NCI-H2171 (cell line): ENCODE measurements around the gene KCNMB1.

ENCODE experiments used
- DNase-seq: peaks from one replicate; lab custom pipeline; 2025; lab: John Stamatoyannopoulos, UW

Gene KCNMB1

DNA sequence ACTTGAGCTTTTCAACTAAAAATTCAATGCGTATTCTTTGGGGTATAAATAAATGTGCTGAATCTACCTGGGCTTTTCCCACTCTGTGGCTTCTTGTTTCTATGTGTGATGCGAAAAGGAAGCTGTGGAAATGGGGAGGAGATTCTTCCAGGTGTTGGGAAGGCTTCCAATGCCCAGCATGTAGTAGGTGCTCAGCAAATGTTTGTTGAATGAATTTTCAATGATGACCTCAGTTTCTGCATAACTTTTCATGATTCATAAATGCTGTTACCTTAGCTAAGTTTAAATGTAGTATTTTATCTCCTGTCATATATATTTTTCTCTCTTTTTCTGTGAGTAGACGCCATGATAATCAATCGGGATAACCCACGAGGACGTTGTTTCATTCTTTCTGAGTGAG is 25.6 kb upstream of the KCNMB1 start:
- DNase-seq, result no peak

DNA sequence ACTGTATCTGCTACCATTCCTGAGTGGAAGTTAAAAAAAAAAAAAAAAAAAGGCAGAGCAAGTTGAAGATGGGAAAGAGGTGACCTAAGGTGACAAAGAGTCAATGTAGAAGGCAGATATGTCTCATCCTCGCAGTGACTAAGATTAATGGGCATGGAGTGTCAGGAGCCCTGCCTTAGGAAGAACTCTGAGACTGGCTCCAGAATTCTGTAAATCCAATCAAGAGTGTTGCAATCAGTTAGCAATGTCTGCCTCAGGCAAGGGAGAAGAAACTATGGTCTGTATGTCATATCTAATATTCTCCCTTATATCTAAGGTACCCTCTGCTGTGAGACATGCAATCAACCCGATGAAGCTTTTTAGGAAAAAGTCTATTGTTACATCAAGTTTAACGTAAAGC is 24.7 kb upstream of the KCNMB1 start:
- no peak for DNase-seq

DNA sequence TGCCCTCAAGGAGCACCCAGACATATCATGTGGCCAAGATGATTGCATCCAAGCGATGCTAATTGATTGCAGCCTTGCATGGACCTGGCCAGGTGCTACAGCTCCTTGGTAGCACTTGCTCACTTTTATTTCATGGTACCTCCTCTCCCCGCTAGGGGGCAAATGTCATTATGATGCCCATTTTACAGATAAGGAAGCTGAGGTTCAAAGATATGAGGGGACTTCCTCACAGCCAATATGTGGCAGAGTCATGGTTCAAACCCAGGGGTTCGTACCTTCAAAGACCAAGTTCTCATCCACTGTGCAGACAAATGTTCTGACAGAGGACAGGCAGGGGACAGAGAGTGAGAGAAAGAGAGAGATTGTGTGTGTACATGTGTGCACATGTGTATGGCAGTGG is 21.9 kb upstream of the KCNMB1 start:
- DNase-seq, result no peak

DNA sequence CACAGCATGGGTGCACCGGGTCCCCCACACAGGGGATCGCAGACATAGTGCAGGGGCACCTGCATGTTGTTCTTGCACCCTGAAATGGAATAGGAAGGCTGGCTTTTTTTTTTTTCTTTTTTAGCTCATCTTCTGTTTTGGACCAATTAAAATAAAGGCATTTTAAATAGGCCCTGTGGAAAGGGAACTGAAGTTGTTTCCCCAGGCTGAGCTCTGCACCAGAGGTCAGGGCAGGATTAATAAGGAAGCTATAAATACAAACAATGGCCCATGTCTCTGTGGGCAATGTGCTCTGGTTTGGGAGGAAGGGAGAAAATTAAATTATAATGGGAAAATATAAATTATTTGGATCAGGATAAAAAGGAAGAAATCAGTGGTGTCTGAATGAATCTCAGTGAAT is 21.2 kb upstream of the KCNMB1 start:
- DNase-seq, result no peak

DNA sequence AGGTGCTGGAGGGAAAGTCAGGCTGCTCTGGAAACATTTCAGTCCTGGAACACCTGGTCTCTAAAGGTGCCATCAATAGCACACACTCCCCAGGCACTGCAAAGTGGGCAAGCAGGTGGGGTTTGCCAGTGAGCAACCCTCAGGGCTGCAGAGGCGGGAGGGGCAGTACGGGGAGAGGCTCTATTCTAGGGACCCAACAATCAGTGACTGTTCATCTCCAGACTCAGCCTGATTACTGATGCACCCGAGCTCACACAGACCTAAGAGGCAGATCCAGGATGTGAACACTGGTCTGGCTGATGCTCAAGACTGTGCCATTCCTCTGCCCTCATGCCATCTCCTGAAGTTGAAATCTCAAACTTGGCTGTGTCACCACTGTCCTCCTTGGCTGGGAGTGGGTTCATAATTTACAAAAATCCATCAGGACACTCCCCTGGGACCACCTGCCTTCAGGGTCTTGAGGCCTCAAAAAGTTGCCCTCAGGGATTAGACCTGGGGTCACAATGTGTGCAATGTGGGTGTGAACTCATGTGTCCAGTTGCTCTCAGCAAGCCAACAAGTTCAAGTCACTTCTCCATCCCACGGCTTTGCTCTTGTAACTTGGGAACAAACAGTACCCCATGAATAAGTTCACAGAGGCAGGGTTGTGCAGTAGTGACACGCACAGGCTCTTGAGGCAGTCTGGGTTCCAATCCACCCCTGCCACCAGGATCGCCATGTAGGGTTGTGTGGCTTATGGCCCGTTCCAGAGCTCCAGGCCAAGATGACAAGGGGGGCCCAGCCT is 19.9 kb upstream of the KCNMB1 start:
- no peak for DNase-seq

DNA sequence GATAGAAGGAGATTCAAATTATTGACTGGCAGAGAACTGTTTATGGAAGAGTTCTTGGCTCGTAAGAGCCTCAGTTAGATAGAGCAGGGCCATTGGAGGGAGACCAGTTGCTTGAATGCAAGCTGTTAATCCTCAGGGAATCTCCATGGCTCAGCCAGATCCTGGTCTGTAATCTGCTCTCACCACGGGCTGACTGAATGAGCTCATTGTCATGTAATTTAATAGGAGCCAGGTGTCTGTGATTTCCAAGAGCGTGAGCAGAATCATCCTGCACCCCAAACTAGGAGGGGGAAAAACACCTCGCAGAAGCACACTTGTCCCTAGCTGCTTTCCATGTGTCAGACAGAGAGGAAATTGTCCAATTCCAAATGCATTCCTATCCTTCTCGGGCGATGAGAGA is 19.1 kb upstream of the KCNMB1 start:
- peak; percentile 76 for DNase-seq

DNA sequence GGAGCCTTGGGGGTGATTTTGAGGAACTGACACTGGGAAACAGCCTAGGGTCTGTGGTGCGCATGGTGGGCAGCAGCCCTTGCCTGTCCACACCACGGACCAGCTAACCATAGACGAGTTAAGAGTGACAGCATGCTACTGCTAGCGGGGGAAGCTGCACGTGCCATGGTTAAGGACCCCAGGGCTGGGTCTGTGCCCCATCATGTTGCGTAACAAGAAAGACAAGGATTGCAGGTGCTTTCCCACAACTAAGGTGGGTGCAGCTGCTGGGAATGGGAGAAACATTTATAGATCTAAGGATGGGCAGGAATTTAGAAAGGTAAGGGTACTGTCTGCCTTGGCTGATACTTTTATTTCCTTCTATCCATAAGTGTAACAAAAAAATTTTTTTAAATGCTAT is 17.9 kb upstream of the KCNMB1 start:
- no peak for DNase-seq

DNA sequence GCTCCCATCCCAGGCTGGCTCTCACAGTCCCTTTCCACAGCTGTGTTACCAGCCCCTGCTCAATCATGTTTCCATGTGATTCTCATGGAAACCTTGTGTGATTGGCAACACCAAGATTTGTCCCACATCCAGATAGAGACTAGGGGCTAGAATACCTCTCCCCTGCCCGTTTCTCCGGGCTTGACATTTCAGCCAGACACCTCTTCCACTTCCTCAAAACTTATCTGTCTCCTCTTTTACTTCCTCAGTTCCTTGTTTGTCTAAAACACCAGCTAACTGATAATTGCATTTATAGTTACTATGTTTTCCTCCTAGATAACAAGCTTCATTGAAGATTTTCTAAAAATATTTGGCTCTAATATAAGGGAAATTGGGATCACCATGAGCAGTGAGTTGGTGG is 16.6 kb upstream of the KCNMB1 start:
- DNase-seq, result no peak

DNA sequence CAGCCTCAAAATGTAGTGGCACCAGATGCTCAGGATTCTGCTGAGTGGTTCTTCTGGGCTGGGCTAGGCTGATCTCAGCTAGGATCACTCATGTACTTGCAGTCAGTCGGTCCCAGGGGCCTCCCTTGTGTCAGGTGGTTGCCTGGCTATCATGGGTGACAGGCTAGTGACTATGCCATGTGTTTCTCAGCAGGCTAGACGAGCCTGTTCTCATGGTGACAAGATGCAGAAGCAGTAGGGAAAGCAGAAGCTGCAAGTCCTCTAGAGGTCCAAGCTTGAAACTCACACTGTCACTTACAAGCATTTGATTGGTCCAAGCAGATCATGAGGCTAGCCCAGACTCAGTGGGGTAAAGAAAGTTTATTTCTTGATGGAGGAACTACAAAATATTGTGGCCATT is 15.2 kb upstream of the KCNMB1 start:
- DNase-seq, result no peak

DNA sequence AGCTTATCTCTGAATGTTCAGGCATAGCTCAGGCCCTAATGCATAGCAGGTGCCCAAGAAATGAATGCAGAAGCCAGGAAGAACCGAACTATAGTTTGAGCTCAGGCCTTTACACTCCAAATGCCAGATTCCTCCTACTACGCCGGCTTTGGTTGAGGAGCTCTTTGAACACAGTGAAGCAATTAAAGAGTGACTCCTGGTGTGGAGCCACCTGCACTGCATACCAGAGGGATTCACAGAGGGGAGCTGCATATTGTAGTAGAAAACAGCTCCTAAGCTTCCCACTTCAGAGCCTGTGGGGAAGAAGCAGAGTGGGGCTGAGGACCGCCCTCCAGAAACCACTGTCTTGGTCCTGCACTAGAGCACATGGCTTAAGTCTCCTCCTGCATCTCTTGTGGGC is 14.5 kb upstream of the KCNMB1 start:
- DNase-seq, result no peak

DNA sequence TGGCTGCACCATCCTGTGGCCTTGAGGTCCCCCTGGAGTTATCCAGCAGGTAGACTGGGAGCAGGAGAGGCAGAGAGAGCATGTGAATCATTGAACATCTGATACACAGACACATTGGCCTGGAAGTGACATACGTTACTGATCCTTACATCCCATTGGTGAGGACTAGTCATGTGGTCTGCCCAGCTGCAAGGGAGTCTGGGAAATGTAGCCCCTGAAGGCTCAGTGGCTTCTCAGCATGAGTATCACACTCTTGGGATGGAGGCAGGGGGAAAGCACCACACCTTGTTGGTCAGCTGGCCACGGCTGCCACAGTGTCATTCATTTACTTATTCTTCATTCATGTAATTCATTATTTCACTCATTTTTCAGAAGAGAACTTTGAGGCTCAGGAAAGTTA is 13.3 kb upstream of the KCNMB1 start:
- no peak for DNase-seq

DNA sequence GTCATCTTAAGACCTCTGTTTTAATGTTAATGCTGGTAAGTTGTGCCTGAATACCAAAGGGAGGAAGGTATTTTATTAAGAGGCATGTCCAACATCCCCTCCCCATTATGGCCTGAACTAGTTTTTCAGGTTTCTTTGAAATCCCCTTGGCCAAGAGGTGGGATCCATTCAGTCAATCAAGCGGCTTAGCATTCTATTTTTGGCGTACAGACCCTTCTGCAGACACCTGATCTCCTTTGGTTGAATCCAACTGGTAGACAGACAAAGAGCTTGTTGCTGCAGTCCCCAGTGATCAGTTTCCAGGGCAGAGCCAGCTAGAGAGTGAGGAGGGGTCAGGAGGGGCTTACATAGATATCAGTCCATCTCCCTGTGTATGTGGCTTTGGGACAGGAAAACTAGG is 7.9 kb upstream of the KCNMB1 start:
- no peak for DNase-seq

DNA sequence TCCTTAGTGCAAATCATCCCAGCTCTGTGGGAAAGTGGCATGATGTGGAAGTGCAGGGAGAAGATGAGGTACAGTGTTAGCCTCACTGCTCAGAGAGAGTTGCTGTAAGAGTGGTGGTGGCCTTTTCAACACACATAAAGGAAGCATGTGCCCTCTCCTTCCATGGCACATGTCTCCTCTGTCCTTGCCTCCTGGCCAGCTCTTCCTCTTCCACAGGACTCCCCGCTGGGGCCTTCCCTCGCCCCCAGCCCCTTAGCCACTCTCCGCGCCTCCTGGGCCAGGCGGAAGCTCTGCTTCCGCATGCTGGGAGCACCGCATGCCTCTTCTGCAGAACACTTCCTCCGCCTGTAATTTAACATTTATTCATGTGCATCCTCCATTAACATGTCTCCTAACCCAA is 4.8 kb upstream of the KCNMB1 start:
- DNase-seq, result no peak

DNA sequence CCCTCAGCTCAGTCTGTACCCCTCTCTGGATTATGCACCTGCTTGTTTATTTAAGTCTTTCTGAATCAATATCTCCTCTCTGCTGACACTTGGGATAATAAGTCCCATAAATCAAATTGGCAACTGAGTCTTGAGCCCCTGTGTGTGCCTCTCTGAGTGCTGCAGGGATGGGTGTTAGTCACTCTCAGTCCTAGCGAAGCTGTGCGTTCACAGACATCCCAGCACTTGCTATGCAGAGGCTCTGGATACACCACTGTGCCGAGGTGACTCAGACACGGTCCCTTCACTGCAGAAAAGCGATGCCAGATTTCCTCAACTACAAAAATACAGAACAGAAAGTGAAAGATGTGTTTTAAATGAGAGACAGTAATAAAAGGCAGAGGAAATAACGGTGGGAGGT is 4.1 kb upstream of the KCNMB1 start:
- no peak for DNase-seq

DNA sequence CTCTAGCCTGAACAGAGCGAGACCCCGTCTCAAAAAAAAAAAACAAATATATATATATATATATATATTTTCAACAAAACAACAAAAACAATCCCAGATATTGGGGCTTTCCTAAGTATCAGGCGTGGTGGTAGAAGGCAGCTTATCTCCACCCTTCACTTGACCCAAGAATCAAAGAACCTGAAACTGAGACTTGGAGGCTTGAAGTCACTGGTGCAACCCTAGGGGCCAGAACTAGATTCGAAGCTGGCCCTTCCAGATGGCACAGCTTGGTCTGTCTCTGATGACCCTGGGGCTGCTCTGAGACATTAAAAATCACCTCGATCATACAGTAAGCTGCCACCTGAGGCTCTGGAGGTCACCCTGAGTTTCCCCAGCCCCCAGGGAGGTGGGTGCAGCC is 1.3 kb upstream of the KCNMB1 start:
- DNase-seq, result no peak

DNA sequence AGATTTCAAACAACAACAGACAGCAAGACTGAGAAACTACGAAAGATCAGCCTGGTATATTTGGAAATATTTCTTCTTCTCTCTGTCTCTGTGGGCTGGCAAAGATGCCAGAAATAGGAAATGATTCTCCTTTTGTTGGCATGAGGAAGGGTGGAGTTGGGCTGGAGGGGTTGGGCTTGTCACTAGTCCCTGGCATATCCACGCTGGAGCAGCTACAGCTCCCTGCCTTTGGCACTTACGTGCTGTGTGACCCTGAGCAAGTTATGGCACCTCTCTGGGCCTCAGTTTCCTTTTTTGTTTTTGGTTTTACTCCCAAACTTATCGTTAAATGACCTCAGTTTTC is 354 bp upstream of the KCNMB1 start:
- no peak for DNase-seq

DNA sequence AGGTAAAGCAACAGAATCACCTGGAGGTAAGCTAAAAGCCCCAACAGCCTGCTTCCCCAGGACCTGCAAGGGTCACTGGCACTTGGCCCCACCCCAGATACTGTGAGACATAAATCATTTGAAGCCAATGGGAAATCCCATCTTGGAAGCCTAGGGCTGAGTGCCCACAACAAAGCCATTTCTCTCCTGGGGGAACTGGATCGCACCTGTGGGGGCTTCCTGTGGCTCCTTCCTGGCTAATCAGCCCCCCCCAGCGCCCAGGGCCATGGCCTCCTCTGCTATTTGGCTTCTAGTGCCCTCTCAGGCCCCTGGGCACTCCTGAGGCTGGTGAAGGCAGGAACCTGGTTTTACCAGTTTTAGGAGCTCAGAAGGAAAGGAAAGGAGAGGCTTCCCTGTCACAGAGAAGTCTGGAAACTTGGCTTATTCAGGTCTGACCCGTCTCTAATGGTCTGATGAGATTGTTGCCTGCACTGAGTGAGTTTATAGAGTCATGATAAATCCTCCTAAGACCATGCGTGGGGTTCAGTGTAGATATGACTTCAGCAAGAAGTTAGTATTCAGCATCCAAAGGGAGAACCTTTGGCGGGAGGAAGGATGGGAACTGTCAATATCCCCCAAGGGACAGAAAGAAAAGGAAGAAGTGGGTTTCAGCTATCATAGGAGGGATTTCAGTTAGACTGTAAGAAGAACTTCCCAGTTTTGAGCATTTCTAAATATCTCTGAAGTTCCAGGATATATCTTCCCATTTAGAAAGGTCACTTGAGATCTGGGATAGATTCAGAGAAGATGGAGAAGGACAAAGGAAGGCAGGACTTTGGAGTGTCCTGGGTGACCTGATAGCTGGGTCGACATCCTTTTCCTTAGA is 1.2 kb downstream of the KCNMB1 start:
- DNase-seq, result no peak

DNA sequence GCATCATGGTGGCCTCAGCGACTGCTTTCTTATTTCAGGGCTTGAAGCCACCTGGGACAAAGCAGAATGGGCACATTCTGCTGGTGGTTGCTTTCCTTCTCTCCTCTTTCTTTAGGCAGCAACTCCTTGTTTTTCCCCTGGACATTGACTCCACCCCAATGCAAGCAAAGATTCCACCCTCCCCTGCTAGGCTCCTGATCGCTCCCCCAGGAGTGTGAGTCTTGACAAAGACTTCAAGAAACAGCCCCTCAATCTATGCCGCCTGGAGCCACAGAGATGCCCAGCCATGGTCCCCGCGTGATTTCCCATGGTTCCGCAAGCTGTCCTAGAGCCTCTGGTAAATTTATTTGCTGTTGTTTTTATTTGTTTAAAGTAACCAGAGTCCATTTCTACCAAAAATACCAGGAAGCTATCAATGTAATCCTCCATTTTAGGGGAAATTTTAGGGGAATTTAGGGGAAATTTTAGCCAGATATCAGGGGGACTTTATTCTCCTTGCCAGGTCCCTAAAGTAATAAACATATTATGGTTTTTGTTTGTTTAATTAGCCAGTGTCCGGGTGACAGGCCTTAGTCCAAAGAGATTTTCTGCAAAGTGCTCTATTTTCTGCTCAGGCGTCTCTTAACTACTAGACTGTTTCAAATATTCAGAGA is 2.3 kb downstream of the KCNMB1 start:
- DNase-seq, result no peak

DNA sequence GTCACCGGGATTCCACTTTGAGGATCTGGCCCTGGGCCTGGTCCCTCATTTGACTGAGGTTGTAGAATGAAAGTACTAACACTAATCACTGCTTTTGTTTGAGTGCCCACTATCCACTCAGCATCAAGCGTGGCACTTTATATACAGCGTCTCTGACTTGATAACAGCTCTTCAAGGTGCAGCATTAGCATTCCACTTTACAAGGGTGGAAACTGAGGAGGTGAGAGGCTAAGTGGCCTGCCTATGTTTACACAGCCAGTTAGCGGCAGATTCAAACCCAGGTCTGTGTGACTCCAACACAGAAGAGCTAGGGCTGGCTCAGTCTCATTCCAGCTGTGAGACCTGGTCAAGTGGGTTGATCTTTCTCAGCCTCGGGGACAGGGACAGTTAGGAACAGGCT is 5.9 kb downstream of the KCNMB1 start:
- no peak for DNase-seq

DNA sequence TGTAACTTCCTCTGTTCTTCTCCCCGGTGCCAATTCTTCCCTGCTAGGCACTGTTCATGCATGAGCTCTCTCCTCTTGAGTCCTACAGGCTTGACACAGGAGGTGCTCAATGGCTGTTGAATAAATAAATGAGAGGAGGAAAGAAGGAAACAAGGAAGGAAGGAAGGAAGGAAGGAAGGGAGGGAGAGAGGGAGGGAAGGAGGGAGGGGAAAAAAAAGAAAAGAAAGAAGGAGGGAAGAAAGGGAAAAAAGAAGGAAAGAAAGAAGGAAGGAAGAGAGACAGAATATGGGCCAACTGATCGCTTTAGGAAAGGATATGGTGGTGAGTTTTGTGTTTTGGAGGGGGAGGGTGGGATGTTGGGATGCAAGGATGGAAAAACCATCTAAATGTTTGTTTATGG is 6.4 kb downstream of the KCNMB1 start:
- no peak for DNase-seq

DNA sequence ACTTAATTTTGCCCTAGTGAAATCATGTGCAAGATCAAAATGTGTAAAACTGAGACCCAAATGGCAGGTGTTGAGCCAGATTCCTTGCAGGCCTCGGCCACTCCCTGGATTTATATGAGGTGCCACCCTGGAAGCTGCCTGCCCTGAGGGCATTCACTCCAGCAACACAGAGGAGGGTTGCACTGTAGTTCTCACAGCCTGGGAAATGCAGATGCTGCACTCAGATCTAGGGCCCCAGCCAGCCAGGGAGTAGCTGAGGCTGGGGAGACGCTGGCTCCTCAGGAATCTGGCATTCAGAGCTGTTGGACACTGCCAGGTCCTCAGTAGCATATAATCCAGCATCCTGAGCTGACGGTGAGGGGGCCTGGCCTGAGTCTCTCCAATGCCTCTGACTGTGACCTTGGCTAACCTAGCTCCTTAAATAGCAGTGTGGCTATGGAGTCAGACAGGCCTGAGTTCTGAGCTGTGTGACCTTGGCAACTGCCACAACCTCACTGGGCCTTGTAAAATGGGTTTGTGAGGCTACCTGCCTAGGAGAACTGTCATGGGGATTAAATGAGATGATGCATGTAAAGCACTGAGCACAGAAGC is 8.7 kb downstream of the KCNMB1 start:
- no peak for DNase-seq

DNA sequence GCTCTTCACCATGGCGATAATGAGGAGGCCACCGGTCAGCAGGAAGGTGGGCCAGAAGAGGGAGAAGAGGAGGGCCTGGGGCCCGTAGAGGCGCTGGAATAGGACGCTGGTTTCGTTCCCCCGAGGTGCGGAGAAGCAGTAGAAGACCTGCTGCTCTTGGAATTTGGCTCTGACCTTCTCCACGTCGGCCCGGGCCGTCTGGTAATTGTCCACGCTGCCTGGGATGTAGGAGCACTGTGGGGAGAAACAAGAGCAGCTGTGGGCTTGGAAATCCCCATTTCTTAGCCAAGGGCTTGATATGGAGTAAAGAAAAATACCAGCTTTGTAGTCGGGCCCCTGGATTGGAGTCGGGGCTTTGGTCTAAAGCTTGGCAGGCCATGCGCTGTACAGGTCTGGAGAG is 10.4 kb downstream of the KCNMB1 start:
- DNase-seq, result no peak

DNA sequence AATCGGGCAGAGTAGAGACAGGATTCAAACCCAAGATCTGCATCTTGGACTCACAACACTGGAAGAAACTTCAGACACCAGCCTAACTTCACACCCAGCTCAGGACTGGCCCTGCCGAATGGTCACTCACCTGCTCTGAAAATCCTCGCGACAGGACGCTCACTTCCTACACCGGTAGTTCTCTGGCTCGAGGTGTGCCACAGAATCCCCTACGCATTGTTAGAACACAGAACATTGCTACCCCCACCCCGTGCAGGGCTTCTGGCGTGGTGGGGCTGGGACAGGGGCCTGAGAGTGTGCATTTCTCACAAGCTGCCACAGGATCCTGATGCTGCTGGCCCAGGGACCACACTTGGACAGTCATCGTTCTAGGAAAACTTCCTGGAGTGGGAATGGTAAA is 12.1 kb downstream of the KCNMB1 start:
- no peak for DNase-seq
